GM23248 (cell line): ENCODE measurements around the gene HCRT.

Source experiments
- EZH2 ChIP-seq: fragments of 200-600 bp; sonication (generic); IDR thresholded peaks from 2 replicates; pipeline ENCODE4 v1.6.1; 2018; ENCODE audit warnings: antibody characterized with exemption, mild to moderate bottlenecking; ENCODE audit not compliant: insufficient read depth, poor library complexity, severe bottlenecking
- EZH2phosphoT487 ChIP-seq: fragments of 200-600 bp; sonication (generic); IDR thresholded peaks from 2 replicates; pipeline ENCODE4 v1.6.1; 2018; ENCODE audit warnings: antibody characterized with exemption, moderate library complexity, mild to moderate bottlenecking, low read depth; ENCODE audit not compliant: insufficient read depth

DNA sequence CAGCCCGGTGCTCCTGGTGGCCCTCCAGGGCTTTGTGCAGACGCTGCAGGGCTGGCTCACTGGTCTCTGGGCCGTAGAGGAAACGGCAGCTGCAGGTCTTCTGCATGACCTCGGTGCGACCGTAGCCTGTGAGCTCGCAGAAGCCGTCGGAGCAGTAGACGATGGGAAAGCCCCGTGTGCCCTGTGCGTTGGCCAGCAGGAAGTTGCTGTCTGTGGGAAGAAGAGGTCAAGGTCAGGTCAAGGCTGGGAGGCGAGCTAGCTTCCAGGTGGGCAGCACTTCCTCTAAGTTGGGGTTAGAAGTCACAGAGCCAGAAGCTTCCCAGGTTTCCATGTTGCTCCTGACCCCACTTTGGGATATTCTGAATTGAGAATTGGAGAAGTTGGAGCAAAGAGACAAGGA lies 6.4 kb downstream of the HCRT start:
- TF ChIP-seq EZH2phosphoT487 = no peak
- no peak for TF ChIP-seq EZH2
